GM12878 (cell line): ENCODE results near the gene MXD4. TPM values are rescaled to one million over a fixed set of nuclear protein-coding genes. Genes with fewer than 3 reads are reported as not detected.

ENCODE experiments used
- ATAC-seq: fragments of 200-7000 bp; cut with Tn5 transposase; 3 replicates; pipeline ENCODE4 v1.9.1; 2020; ENCODE audit warnings: mild to moderate bottlenecking, moderate library complexity
- BruUV-seq: library from RNA; stranded (reverse); fragments of 400-500 nt; replicated peaks from 2 replicates; lab custom pipeline; 2021; lab: Mats Ljungman, UMichigan
- CTCF ChIA-PET: fragments of 300-600 bp; sonication (Branson Sonifier 250); formaldehyde crosslinking; extraction: SDS; loops from one replicate; lab custom pipeline; 2021; ENCODE audit warnings: inconsistent platforms; lab: Yijun Ruan, JAX
- POLR2A ChIA-PET: fragments of 350-600 bp; formaldehyde crosslinking; extraction: SDS; loops from one replicate; lab custom pipeline; 2021; ENCODE audit warnings: inconsistent platforms; lab: Charles Lee
- RAD21 ChIA-PET: fragments of 300-600 bp; sonication (Branson Sonifier 250); formaldehyde crosslinking; loops from one replicate; lab custom pipeline; 2023; ENCODE audit warnings: antibody characterized with exemption; ENCODE audit not compliant: unreplicated experiment; lab: Charles Lee
- SMC1A ChIA-PET: fragments of 300-600 bp; sonication (Branson Sonifier 250); formaldehyde crosslinking; loops from one replicate; lab custom pipeline; 2023; ENCODE audit not compliant: unreplicated experiment, uncharacterized antibody; lab: Charles Lee
- DNase-seq: peaks from one replicate; pipeline ENCODE4 v3.0.0-alpha.2; 2011; ENCODE audit warnings: low read depth, low spot score
- FAIRE-seq: peaks from 3 replicates; lab custom pipeline; 2011; peaks lifted over from hg19 to GRCh38; lab: Jason Lieb, UNC
- H2AFZ ChIP-seq: 2 replicates; pipeline ENCODE4 v1.6.0; 2011; ENCODE audit warnings: low read depth, low read length, control low read depth; ENCODE audit not compliant: control insufficient read depth
- H3K27ac ChIP-seq: 2 replicates; pipeline ENCODE4 v1.5.1; 2011; ENCODE audit warnings: control low read depth; ENCODE audit not compliant: control insufficient read depth, insufficient read depth
- H3K27me3 ChIP-seq, 2 experiments: replicated peaks in 1 of 2; 2 replicates each; pipeline versions ENCODE4 v1.6.0 to v1.6.1; 2011; ENCODE audit warnings: low read length in 1 of 2; ENCODE audit not compliant: control insufficient read depth in 2 of 2, insufficient read depth in 2 of 2
- H3K36me3 ChIP-seq, 2 experiments: 2 replicates each; pipeline ENCODE4 v1.5.1; 2011; ENCODE audit warnings: low read length in 1 of 2; ENCODE audit not compliant: control insufficient read depth in 2 of 2, insufficient read depth in 2 of 2
- H3K4me1 ChIP-seq: 2 replicates; pipeline ENCODE4 v1.6.1; 2011; ENCODE audit warnings: mild to moderate bottlenecking, low read length, moderate library complexity, mixed read lengths; ENCODE audit not compliant: control insufficient read depth, insufficient read depth
- H3K4me2 ChIP-seq: 2 replicates; pipeline ENCODE4 v1.6.0; 2011; ENCODE audit warnings: control low read depth; ENCODE audit not compliant: control insufficient read depth, insufficient read depth
- H3K4me3 ChIP-seq: fragments of 200-600 bp; sonication (generic); 2 replicates; pipeline ENCODE4 v1.5.1; 2016
- H3K79me2 ChIP-seq: 2 replicates; pipeline ENCODE4 v1.6.0; 2011; ENCODE audit warnings: low read length; ENCODE audit not compliant: control insufficient read depth, insufficient read depth
- H3K9ac ChIP-seq: 2 replicates; pipeline ENCODE4 v1.8.0; 2011; ENCODE audit warnings: low read length, control low read depth, mixed read lengths; ENCODE audit not compliant: control insufficient read depth, insufficient read depth
- H3K9me3 ChIP-seq: replicated peaks from 3 replicates; pipeline ENCODE4 v1.5.1; 2011; ENCODE audit warnings: mild to moderate bottlenecking, low read length; ENCODE audit not compliant: control insufficient read depth, insufficient read depth
- H4K20me1 ChIP-seq: 2 replicates; pipeline ENCODE4 v1.6.0; 2011; ENCODE audit not compliant: control insufficient read depth, insufficient read depth
- ATF3 ChIP-seq: IDR thresholded peaks from 2 replicates; pipeline ENCODE4 v1.6.1; 2011; ENCODE audit warnings: low read depth, mild to moderate bottlenecking, low read length, moderate library complexity, borderline replicate concordance; ENCODE audit errors: extremely low read depth
- CBFB ChIP-seq: IDR thresholded peaks from 2 replicates; pipeline ENCODE4 v1.6.1; 2016; ENCODE audit warnings: antibody characterized with exemption, low read depth
- CHD4 ChIP-seq: fragments of 200-600 bp; sonication (generic); IDR thresholded peaks from 2 replicates; pipeline ENCODE4 v1.6.1; 2016; ENCODE audit warnings: mild to moderate bottlenecking
- EED ChIP-seq: sonication (generic); IDR thresholded peaks from 2 replicates; pipeline ENCODE4 v1.6.1; 2016; ENCODE audit warnings: antibody characterized with exemption, low read depth
- ETV6 ChIP-seq, 2 experiments: fragments of 450-650 bp in 1 of 2; IDR thresholded peaks in 1 of 2; conservative IDR thresholded peaks in 1 of 2; 2 replicates each; pipeline ENCODE4 v1.6.1; 2014; ENCODE audit warnings: antibody characterized with exemption in 1 of 2, borderline replicate concordance in 1 of 2, low read depth in 1 of 2, mild to moderate bottlenecking in 1 of 2, moderate library complexity in 1 of 2
- MEF2B ChIP-seq: fragments of 450-650 bp; IDR thresholded peaks from 2 replicates; pipeline ENCODE4 v1.6.1; 2018; ENCODE audit warnings: mild to moderate bottlenecking, moderate library complexity; ENCODE audit not compliant: partially characterized antibody, poor library complexity, severe bottlenecking
- MXI1 ChIP-seq: fragments of 150-350 bp; IDR thresholded peaks from 2 replicates; pipeline ENCODE4 v1.6.1; 2011; ENCODE audit warnings: low read depth, mild to moderate bottlenecking, inconsistent platforms, low read length, improper control_type of control experiment
- NFYA ChIP-seq: IDR thresholded peaks from 2 replicates; pipeline ENCODE4 v1.6.1; 2011; ENCODE audit warnings: low read depth, mild to moderate bottlenecking, low read length, improper control_type of control experiment, borderline replicate concordance
- NFYB ChIP-seq: IDR thresholded peaks from 2 replicates; pipeline ENCODE4 v1.6.1; 2011; ENCODE audit warnings: low read depth, mild to moderate bottlenecking, low read length, improper control_type of control experiment, moderate library complexity; ENCODE audit not compliant: insufficient read depth
- POLR2AphosphoS2 ChIP-seq: IDR thresholded peaks from 2 replicates; pipeline ENCODE4 v1.6.1; 2011; ENCODE audit warnings: low read depth, mild to moderate bottlenecking, low read length, improper control_type of control experiment, moderate library complexity
- RUNX3 ChIP-seq: IDR thresholded peaks from 2 replicates; pipeline ENCODE4 v1.6.1; 2012; ENCODE audit warnings: low read length, inconsistent platforms
- TARDBP ChIP-seq: IDR thresholded peaks from 2 replicates; pipeline ENCODE4 v1.6.1; 2016; ENCODE audit warnings: borderline replicate concordance
- TCF7 ChIP-seq: IDR thresholded peaks from 2 replicates; pipeline ENCODE4 v1.6.1; 2014; ENCODE audit warnings: antibody characterized with exemption, borderline replicate concordance
- ZNF687 ChIP-seq: fragments of 450-650 bp; IDR thresholded peaks from 2 replicates; pipeline ENCODE4 v1.6.1; 2017; ENCODE audit warnings: mild to moderate bottlenecking, moderate library complexity
- WGBS: methylation state at CpG from one replicate; pipeline ENCODE4 v1.1.6; 2016; ENCODE audit warnings: low lambda C conversion rate; ENCODE audit not compliant: insufficient replicate concordance, insufficient coverage; ENCODE audit errors: missing lambda C conversion rate; 5-methylcytosine and 5-hydroxymethylcytosine counted together
- in situ Hi-C: fragments of 300-500 bp; cut with MboI; formaldehyde crosslinking; loops from 9 replicates; pipeline ENCODE4 v1.14.3; 2018; ENCODE audit warnings: mixed read lengths
- intact Hi-C: fragments of 100-400 bp; cut with micrococcal nuclease; formaldehyde crosslinking; loops from one replicate; pipeline ENCODE4 v1.14.2; 2022; ENCODE audit not compliant: unreplicated experiment
- polyA plus RNA-seq, 11 experiments: library from polyadenylated mRNA; depleted of rRNA in 4 of 11; unstranded in 6 of 11; stranded (reverse) in 5 of 11; fragments of >200 nt; fragmentation: Nextera tagmentation in 4 of 11; fragmentation: Illumina TruSeq in 1 of 11; extraction: Ambion mirVana in 4 of 11; extraction: Trizol in 1 of 11; gene quantifications; 1 replicate in 1 of 11; 2 replicates in 10 of 11; pipeline versions ENCODE4 v1.2.1 to v1.2.3, GENCODE V29; 2011 to 2016; ENCODE audit warnings: inconsistent platforms in 2 of 11, missing spikeins in 2 of 11, low read depth in 1 of 11
- total RNA-seq, 4 experiments: library from RNA; depleted of rRNA in 3 of 4; stranded (reverse); fragments of >200 nt in 3 of 4; fragmentation: Illumina TruSeq in 1 of 4; extraction: Trizol in 1 of 4; gene quantifications; 2 replicates each; pipeline versions ENCODE4 v1.2.1 to v1.2.3, GENCODE V29; 2013 to 2021

The MXD4 gene
- total and polyA plus RNA-seq, 10 of the 15 experiments (the other 5 are each of a cell fraction or from before 2014, with no cell fraction given): 0.21 to 25.6 (median 5.2) TPM

DNA sequence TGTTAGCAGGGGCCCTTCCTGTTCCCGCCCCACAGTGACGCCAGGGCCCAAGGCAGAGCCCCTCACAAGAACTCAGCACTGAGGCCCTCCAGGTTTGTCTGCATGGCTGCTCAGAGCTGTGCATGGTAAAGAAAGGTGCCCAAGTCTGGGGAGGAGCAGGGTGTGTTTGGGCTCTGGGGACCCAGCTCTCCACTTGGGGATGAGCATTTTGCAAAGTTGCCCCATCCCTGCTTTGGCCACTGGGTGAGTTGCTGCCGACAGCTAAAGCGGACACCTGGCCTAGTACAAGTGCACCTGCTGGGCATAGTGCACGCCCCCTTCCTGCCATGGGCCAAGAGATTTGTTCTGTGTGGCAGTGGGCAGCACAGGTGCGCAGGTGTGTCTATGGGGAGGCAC lies 2.0 kb upstream of the MXD4 start:
- WGBS: 90% methylated on average over 6 of the region's 6 CpGs
- Histone ChIP-seq H3K9me3 (no peaks in the 10 kb centered on the region), H3K27ac (no peak overlapping the region), H3K4me1 (no peaks in the 10 kb centered on the region; the same call in 1 of the 2 replicates), H3K27me3 (no peaks in the 10 kb centered on the region), H3K79me2 (peaks cover 10% of the 10 kb centered on the region), H3K9ac (no peak overlapping the region), H3K4me2 (no peak overlapping the region), H4K20me1 (no peaks in the 10 kb centered on the region; the same call in 1 of the 2 replicates), H3K36me3 (no peaks in the 10 kb centered on the region), H2AFZ (no peak overlapping the region), H3K4me3 (no peak overlapping the region)
- ChIA-PET CTCF (no interaction called here), SMC1A (no interaction called here), POLR2A (no interaction called here), RAD21 (interaction anchor here (1.4 kb wide), 1 partner anchor 23 kb away, joined by 4 read pairs; no protein-coding TSS in a partner anchor)
- no TSS peak for BruUV-seq
- TF ChIP-seq ETV6 (conservative IDR thresholded peaks at IDR 0.05 in 1 of 2, IDR thresholded peaks at IDR 0.05 in 1 of 2; ENCODE audit: borderline replicate concordance in 1 of 2, low read depth in 1 of 2) (no peak), MEF2B (no peak), CHD4 (no peak), POLR2AphosphoS2 (no peak), MXI1 (no peak), RUNX3 (no peak), EED (no peak), ATF3 (no peak), NFYA (no peak), TCF7 (no peak), NFYB (no peak), TARDBP (no peak), CBFB (no peak), ZNF687 (no peak)
- intact Hi-C loops (loop anchor here (2.0 to 10.0 kb wide), 2 partner anchors 149 to 811 kb away; partner anchors contain the start of genes HTT and HTT-AS), in situ Hi-C loops (no loop called here)
- ATAC-seq (no peak), DNase-seq (no peak), FAIRE-seq (no peak)
